ENCODE data around the gene CTNNBL1. TPM values are rescaled to one million over a fixed set of nuclear protein-coding genes. Genes with fewer than 3 reads are reported as not detected.

Gene CTNNBL1
- total RNA-seq, 1 experiment from 2014 or later = 203 TPM

DNA sequence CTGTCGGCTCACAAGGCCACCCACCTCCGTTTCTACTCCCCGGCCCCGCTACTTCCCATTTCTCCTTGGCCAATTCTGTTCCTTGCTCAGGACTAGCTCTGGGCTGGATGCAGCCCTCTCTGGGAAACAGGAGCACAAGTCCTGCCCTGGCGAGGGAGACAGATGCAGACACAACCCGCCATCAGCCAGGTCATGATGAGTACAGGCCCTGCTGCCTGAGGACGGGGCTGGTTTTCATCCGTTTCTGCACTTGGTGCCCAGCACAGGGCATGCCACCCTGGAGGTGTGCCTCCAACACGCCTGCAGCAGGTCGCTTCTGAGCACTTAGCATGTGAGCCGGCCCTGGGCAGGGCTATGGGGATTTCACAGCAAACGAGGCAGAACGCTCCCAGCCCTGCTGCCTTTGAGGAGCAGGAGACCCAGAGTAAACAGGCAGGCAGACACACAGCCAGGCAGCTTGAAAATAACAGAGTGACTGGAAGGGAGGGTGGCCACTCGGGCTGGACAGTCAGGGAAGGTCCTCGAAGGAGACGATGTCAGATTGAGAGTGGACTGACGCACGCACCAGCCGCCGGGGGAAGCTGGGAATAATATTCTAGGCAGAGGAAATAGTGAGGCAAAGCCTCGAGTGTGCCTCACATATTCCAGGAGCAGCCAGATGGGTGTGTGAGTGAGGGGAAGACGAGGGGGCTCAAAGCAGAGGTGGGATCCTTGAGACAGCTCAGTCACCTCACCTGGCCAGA is 187.9 kb downstream of the CTNNBL1 start:
- ChIA-PET CTCF (interaction anchor here (0.6 kb wide), 1 partner anchor 62 kb away, joined by 3 read pairs; no protein-coding TSS in a partner anchor), POLR2A (no interaction called here)
- Mint-ChIP-seq H3K9me3 (ENCODE audit: unreplicated experiment) (no peaks in the 10 kb centered on the region), H3K36me3 (ENCODE audit: insufficient read depth, unreplicated experiment) (no peaks in the 10 kb centered on the region), H3K4me3 (ENCODE audit: unreplicated experiment) (no peak overlapping the region), H3K27ac (ENCODE audit: unreplicated experiment) (no peak overlapping the region), H3K27me3 (ENCODE audit: insufficient read depth, unreplicated experiment) (no peaks in the 10 kb centered on the region), H3K4me1 (ENCODE audit: low read depth, unreplicated experiment) (no peaks in the 10 kb centered on the region)
- no peaks in the 10 kb centered on the region for H3K36me3 ChIP-seq (ENCODE audit: control insufficient read depth, insufficient read depth, low read length)
- no peaks in the 10 kb centered on the region for H3K9me3 ChIP-seq
- H3K27me3 ChIP-seq (replicated peaks; ENCODE audit: control insufficient read depth, insufficient read depth, low read length) = no peaks in the 10 kb centered on the region
- DNase-seq = no peak
- TF ChIP-seq, protein P1, sequence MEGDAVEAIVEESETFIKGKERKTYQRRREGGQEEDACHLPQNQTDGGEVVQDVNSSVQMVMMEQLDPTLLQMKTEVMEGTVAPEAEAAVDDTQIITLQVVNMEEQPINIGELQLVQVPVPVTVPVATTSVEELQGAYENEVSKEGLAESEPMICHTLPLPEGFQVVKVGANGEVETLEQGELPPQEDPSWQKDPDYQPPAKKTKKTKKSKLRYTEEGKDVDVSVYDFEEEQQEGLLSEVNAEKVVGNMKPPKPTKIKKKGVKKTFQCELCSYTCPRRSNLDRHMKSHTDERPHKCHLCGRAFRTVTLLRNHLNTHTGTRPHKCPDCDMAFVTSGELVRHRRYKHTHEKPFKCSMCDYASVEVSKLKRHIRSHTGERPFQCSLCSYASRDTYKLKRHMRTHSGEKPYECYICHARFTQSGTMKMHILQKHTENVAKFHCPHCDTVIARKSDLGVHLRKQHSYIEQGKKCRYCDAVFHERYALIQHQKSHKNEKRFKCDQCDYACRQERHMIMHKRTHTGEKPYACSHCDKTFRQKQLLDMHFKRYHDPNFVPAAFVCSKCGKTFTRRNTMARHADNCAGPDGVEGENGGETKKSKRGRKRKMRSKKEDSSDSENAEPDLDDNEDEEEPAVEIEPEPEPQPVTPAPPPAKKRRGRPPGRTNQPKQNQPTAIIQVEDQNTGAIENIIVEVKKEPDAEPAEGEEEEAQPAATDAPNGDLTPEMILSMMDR (IDR thresholded peaks at IDR 0.05; ENCODE audit: insufficient read depth in 1 of 2, low read depth in 1 of 2, low read length in 1 of 2, severe bottlenecking in 1 of 2, unreplicated experiment in 1 of 2) = no peak
- no peak overlapping the region for H3K4me3 ChIP-seq (ENCODE audit: low read depth, low read length)
- H3K4me1 ChIP-seq = peaks cover 10% of the 10 kb centered on the region; the same call in 1 of the 2 replicates
- intact Hi-C loops (cut with micrococcal nuclease; ENCODE audit: unreplicated experiment) = no loop called here
- BruUV-seq (replicated peaks) = no TSS peak

DNA sequence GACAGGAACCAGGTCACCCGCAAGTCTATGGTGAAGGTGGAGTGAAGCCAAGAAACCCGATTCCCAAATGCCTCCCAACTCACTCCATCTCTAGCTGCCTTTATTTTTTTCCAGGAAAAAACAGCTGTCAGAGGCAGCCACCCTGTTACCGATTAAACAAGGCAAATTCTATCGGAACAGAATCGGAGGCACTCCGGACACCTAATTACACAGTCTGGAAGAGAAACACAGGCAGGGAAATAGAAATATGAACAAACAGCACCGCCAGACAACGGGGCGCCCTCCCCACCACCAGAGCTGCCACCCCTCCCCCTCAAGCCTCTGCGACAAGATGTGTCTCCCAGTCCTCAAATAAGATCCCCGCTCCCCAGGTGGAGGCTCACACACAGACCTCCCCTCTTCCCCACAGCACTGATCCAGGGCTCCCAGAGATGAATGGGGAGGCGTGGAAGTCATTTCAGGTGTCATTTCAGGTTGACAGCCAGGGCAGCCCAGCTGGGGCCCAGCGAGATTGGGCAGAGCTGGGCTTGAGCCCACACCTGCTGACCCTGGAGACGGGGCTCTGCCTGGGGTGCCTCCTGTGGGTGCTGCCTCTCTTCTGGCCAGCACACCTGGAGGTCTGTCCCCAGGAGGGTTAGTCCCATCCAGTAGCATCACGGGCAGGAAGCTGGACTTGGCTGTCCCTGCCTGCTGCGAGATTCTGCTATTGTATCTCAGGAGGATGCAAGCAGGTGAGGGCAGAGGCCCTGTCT is 189.3 kb downstream of the CTNNBL1 start:
- H3K9me3 Mint-ChIP-seq (ENCODE audit: unreplicated experiment) = no peaks in the 10 kb centered on the region
- ChIA-PET POLR2A (no interaction called here), CTCF (no interaction called here)
- H3K36me3 Mint-ChIP-seq (ENCODE audit: insufficient read depth, unreplicated experiment) = no peaks in the 10 kb centered on the region
- no peak overlapping the region for H3K27ac Mint-ChIP-seq (ENCODE audit: unreplicated experiment)
- H3K9me3 ChIP-seq = no peaks in the 10 kb centered on the region
- H3K4me1 ChIP-seq = peaks cover 10% of the 10 kb centered on the region; the same call in 1 of the 2 replicates
- intact Hi-C loops (cut with micrococcal nuclease; ENCODE audit: unreplicated experiment) = no loop called here
- no peaks in the 10 kb centered on the region for H3K4me1 Mint-ChIP-seq (ENCODE audit: low read depth, unreplicated experiment)
- TF ChIP-seq, protein P1 (IDR thresholded peaks at IDR 0.05; ENCODE audit: insufficient read depth in 1 of 2, low read depth in 1 of 2, low read length in 1 of 2, severe bottlenecking in 1 of 2, unreplicated experiment in 1 of 2) = no peak
- no peaks in the 10 kb centered on the region for H3K36me3 ChIP-seq (ENCODE audit: control insufficient read depth, insufficient read depth, low read length)
- BruUV-seq (replicated peaks) = no TSS peak
- peak in 1 of 2 experiments; percentile 39 for DNase-seq
- H3K27me3 ChIP-seq (replicated peaks; ENCODE audit: control insufficient read depth, insufficient read depth, low read length) = no peaks in the 10 kb centered on the region
- H3K27me3 Mint-ChIP-seq (ENCODE audit: insufficient read depth, unreplicated experiment) = no peaks in the 10 kb centered on the region
- H3K4me3 ChIP-seq (ENCODE audit: low read depth, low read length) = no peak overlapping the region
- no peak overlapping the region for H3K4me3 Mint-ChIP-seq (ENCODE audit: unreplicated experiment)

DNA sequence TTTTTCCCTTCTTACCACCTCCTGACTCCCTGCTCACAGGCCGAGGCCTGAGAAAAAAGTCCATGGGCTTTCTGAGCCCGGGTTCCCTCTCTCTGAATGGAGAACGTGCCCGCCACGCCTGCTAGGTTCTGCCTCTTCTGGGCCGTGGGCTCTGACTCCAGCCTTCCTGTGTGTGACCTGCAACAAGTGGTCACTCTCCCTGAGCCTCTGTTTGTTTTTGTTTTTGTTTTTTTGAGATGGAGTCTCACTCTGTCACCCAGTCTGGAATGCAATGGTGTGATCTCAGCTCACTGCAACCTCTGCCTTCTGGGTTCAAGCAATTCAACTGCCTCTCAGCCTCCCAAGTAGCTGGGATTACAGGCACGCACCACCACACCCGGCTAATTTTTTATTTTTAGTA is 191.2 kb downstream of the CTNNBL1 start:
- Histone ChIP-seq H3K4me1 (peaks cover 10% of the 10 kb centered on the region; the same call in 1 of the 2 replicates), H3K4me3 (ENCODE audit: low read depth, low read length) (no peak overlapping the region), H3K27me3 (replicated peaks; ENCODE audit: control insufficient read depth, insufficient read depth, low read length) (no peaks in the 10 kb centered on the region), H3K9me3 (no peaks in the 10 kb centered on the region), H3K36me3 (ENCODE audit: control insufficient read depth, insufficient read depth, low read length) (no peaks in the 10 kb centered on the region)
- TF ChIP-seq, protein P1 (IDR thresholded peaks at IDR 0.05; ENCODE audit: insufficient read depth in 1 of 2, low read depth in 1 of 2, low read length in 1 of 2, severe bottlenecking in 1 of 2, unreplicated experiment in 1 of 2) = no peak
- no TSS peak for BruUV-seq (replicated peaks)
- CTCF ChIA-PET = no interaction called here
- H3K9me3 Mint-ChIP-seq (ENCODE audit: unreplicated experiment) = no peaks in the 10 kb centered on the region
- H3K4me1 Mint-ChIP-seq (ENCODE audit: low read depth, unreplicated experiment) = no peaks in the 10 kb centered on the region
- no peaks in the 10 kb centered on the region for H3K36me3 Mint-ChIP-seq (ENCODE audit: insufficient read depth, unreplicated experiment)
- POLR2A ChIA-PET = no interaction called here
- no peak overlapping the region for H3K27ac Mint-ChIP-seq (ENCODE audit: unreplicated experiment)
- H3K4me3 Mint-ChIP-seq (ENCODE audit: unreplicated experiment) = no peak overlapping the region
- intact Hi-C loops (cut with micrococcal nuclease; ENCODE audit: unreplicated experiment) = no loop called here
- no peaks in the 10 kb centered on the region for H3K27me3 Mint-ChIP-seq (ENCODE audit: insufficient read depth, unreplicated experiment)
- no peak for DNase-seq
